PC-3 (cell line): ENCODE measurements around the gene TANGO6.

Source experiments
- EZH2 ChIP-seq: fragments of 300-600 bp; sonication (generic); IDR thresholded peaks from one replicate; pipeline ENCODE4 v1.6.1; 2017; ENCODE audit warnings: antibody characterized with exemption, mild to moderate bottlenecking, low read length; ENCODE audit not compliant: unreplicated experiment
- TF ChIP-seq, protein P1 (sequence below): fragments of 300-600 bp; sonication (generic); conservative IDR thresholded peaks from 2 replicates; pipeline ENCODE4 v1.5.1; 2017; ENCODE audit warnings: antibody characterized with exemption, low read depth, mild to moderate bottlenecking, low read length

DNA sequence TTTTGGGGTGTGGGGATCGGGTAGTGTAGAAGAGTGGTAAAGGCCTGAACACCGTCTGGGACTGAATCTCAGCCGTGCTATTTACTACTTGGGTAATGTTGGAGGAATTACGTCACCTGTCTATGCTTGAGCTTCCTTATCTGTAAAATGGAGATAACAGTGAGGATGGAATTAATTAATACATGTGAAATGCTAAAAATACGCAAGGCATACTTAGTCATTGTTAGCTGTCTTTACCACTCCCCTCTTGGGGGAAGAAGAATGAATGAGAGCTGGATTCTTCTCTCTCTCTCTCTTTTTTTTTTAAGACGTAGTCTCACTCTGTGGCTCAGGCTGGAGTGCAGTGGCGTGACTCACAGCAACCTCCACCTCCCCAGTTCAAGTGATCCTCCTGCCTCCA lies 41.1 kb upstream of the TANGO6 start:
- TF ChIP-seq EZH2, result no peak
- TF ChIP-seq, protein P1, sequence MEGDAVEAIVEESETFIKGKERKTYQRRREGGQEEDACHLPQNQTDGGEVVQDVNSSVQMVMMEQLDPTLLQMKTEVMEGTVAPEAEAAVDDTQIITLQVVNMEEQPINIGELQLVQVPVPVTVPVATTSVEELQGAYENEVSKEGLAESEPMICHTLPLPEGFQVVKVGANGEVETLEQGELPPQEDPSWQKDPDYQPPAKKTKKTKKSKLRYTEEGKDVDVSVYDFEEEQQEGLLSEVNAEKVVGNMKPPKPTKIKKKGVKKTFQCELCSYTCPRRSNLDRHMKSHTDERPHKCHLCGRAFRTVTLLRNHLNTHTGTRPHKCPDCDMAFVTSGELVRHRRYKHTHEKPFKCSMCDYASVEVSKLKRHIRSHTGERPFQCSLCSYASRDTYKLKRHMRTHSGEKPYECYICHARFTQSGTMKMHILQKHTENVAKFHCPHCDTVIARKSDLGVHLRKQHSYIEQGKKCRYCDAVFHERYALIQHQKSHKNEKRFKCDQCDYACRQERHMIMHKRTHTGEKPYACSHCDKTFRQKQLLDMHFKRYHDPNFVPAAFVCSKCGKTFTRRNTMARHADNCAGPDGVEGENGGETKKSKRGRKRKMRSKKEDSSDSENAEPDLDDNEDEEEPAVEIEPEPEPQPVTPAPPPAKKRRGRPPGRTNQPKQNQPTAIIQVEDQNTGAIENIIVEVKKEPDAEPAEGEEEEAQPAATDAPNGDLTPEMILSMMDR, result no peak
